GM12872 (cell line): ENCODE data around the gene LRIG2.

Experiments
- CTCF ChIP-seq: IDR thresholded peaks from 3 replicates; pipeline ENCODE4 v1.5.1; 2011; ENCODE audit warnings: low read depth, mild to moderate bottlenecking, low read length, moderate library complexity; ENCODE audit not compliant: insufficient read depth

LRIG2 gene

GRCh38 chr1:113086541-113086940 is 13.5 kb downstream of the LRIG2 start:
- TF ChIP-seq CTCF: no peak

- TF ChIP-seq CTCF: no peak
Measured at GRCh38 chr1:113088972-113089371, 16.0 kb downstream of the LRIG2 start.

DNA sequence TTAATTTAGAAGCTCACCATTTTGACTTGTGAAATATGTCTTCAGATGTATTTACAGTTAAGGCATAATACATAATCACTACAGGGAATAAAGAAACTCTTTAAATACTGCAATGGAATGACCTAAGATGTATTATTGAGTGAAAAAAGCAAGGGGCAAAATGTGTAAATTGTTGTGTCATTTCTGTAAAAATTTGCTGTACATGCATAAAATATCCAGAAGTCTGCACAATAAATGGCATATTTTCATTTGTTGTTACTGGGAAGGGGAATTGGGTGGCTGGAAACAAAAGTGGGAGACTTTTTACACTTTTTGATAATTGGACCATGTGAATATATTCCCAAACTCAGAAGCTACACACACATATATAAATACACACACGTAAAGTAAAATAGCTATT is 17.1 kb downstream of the LRIG2 start:
- TF ChIP-seq CTCF: no peak

- no peak for TF ChIP-seq CTCF
Measured at GRCh38 chr1:113091988-113092594, 19.1 kb downstream of the LRIG2 start.

DNA sequence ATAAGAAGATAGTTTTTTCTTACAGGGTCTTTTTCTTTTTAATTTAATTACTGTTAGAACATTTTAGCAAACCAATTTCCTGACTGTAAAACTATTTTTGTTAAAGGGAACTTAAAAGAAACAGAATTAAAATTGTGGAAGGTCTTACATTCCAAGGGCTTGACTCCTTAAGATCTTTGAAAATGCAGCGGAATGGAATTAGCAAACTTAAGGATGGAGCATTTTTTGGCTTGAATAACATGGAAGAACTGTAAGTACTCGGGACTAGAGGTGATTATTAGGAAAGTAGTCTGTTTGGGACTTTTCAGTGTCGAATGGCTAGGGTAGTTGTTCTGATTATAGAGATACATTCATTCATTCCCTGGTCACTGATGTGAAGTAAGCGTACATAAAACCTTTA is 21.5 kb downstream of the LRIG2 start:
- TF ChIP-seq CTCF: no peak

DNA sequence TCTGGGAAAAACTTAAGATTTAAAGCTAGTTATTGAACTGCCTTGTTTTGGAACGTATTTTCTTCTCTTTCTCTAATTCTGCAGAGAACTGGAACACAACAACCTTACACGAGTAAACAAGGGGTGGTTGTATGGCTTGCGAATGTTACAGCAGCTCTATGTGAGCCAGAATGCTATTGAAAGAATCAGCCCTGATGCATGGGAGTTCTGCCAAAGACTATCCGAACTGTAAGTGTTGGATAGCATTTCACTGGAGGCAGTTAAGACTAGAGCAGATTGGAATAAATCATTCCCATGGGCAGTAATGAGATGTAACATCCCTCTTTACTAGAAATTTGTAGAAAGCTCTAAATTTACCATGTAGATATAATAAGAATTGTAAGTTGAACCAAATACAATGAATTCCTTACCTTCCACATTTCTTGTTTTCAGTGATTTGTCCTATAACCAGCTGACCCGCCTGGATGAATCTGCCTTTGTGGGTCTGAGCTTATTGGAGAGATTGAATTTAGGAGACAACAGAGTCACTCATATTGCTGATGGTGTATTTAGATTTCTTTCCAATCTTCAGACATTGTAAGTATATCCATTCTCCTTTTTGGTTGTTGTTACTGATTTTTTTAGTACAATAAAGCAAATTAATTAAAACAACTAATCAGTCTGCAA is 22.9 kb downstream of the LRIG2 start:
- TF ChIP-seq CTCF: no peak

DNA sequence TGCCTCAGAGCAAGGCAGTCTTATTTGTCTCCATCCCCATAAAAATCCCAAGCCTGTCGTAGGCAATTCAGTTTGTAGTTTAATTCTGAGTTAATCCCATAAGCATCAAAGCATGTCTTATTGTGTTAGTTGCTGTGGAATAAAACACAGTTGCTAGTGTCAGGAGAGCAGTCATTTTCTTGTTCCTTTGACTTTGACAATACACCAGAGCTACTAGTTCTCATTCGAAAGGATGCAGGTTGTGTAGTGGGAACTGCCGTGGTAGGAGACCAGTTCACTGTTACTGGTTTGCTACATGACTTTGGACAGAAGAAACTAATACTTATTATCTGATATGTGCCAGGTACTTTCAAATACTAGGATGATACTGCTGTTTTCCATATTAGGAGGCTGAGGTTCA is 23.5 kb downstream of the LRIG2 start:
- TF ChIP-seq CTCF: no peak

DNA sequence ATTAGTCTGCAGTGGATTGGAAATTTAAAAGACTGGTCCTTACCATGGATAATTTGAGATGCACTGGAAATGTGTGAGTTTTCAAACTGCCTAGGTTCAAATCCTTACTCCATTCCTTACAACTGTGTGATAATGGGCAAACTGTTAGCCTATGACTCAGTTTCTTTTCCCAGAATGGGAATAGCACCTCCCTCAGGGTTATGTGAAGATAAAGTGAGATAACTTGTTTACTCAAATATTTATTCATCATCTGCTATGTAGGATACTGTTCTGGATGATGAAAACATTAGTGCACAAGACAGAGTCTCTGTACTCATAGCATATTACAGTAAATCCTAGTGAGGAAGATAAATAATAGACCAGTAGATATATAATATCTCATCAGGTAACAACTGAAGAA is 28.6 kb downstream of the LRIG2 start:
- TF ChIP-seq CTCF: no peak
